Chondrocyte (in vitro differentiated cells): ENCODE data around the gene DAPK1. TPM values are rescaled to one million over a fixed set of nuclear protein-coding genes. Genes with fewer than 3 reads are reported as not detected.

Experiments used
- DNase-seq: peaks from one replicate; pipeline ENCODE4 v3.0.0; 2021; ENCODE audit warnings: mixed read lengths, low spot score
- H3K27ac Mint-ChIP-seq: one replicate; pipeline ENCODE4 v1.8.0; 2021; ENCODE audit warnings: mild to moderate bottlenecking, moderate library complexity, mixed read lengths; ENCODE audit not compliant: unreplicated experiment
- H3K27me3 Mint-ChIP-seq: 2 replicates; pipeline ENCODE4 v1.8.0; 2021; ENCODE audit warnings: low read depth, mixed read lengths
- H3K36me3 Mint-ChIP-seq: 2 replicates; pipeline ENCODE4 v1.8.0; 2021; ENCODE audit warnings: low read depth, mixed read lengths
- H3K4me1 Mint-ChIP-seq: 2 replicates; pipeline ENCODE4 v1.8.0; 2021; ENCODE audit warnings: low read depth, mild to moderate bottlenecking, mixed read lengths
- H3K4me3 Mint-ChIP-seq: one replicate; pipeline ENCODE4 v1.8.0; 2021; ENCODE audit warnings: mild to moderate bottlenecking, moderate library complexity, mixed read lengths; ENCODE audit not compliant: unreplicated experiment
- H3K9me3 Mint-ChIP-seq: 2 replicates; pipeline ENCODE4 v1.8.0; 2021; ENCODE audit warnings: low read depth, mixed read lengths
- CTCF ChIP-seq: fragments of 200-600 bp; sonication (generic); IDR thresholded peaks from 2 replicates; pipeline ENCODE4 v1.5.0; 2021; ENCODE audit warnings: antibody characterized with exemption, mild to moderate bottlenecking, moderate library complexity
- total RNA-seq: library from RNA; stranded (reverse); gene quantifications from 3 replicates; pipeline ENCODE4 v1.2.1, GENCODE V29; 2021

Gene DAPK1
- total RNA-seq, 1 donor from 2014 or later = 87.9 TPM

GRCh38 chr9:87751868-87752267 lies 254.2 kb downstream of the DAPK1 start:
- Mint-ChIP-seq H3K27me3 (peaks cover 9% of the 10 kb centered on the region), H3K9me3 (peaks cover 8% of the 10 kb centered on the region), H3K4me3 (no peak overlapping the region), H3K27ac (no peak overlapping the region), H3K36me3 (no peaks in the 10 kb centered on the region), H3K4me1 (no peaks in the 10 kb centered on the region)
- TF ChIP-seq CTCF = no peak
- no peak for DNase-seq

- DNase-seq = no peak
- H3K4me3 Mint-ChIP-seq = no peak overlapping the region
- H3K4me1 Mint-ChIP-seq = no peaks in the 10 kb centered on the region
- peaks cover 9% of the 10 kb centered on the region for H3K27me3 Mint-ChIP-seq
- H3K9me3 Mint-ChIP-seq = peaks cover 8% of the 10 kb centered on the region
- no peak for TF ChIP-seq CTCF
- no peak overlapping the region for H3K27ac Mint-ChIP-seq
- no peaks in the 10 kb centered on the region for H3K36me3 Mint-ChIP-seq
Measured at GRCh38 chr9:87753313-87753712, 255.6 kb downstream of the DAPK1 start.

Other genes with a start within 250 kb of the DAPK1 start
- 77.7 to 119 TPM (median 84.6 TPM) in 3 replicates for gene CTSL, start 228.3 kb downstream of the DAPK1 start, total RNA-seq